Stimulated activated CD4-positive, alpha-beta T cell treated with anti-CD3 and anti-CD28 coated beads, Interleukin-12 subunit alpha, Interleukin-12 subunit beta, amount 100 ng/mL, for 48 hours (primary cell): ENCODE results near the gene PURA.

ENCODE experiments used
- DNase-seq, 3 donors: peaks; one replicate each; pipeline ENCODE4 v3.0.0-alpha.2; 2020; ENCODE audit warnings: low read depth in 2 of 3, low spot score in 1 of 3

The PURA gene

DNA sequence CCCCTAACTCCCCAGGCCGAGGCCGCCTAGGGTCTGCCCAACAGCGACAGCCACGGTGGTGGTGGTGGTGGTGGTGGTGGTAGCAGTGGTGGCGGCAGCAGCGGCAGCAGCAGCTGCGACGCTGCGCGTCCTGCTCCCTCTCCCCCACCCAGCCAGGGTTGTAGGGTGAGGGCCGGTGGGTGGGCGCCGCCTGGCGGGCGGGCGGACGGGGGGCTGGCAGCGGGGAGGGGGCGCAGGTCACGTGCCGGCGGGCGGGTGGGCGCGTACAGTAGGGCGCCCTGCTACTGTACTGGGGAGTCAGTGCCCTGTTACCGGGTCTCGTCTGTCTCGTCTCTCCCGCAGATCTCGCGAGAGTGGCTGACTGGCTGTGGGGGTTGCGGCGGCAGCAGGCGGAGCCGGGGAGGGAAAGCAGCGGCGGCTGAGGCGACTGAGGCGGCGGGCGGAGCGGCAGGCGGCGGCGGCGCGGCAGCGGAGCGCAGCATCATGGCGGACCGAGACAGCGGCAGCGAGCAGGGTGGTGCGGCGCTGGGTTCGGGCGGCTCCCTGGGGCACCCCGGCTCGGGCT is at the start of gene PURA:
Gene PURA (plus strand): TSS at position 411 of the 565 bp plus-strand sequence. CDS start 73 bp downstream, at position 484.
- peak; percentile 93 to 94 (median 94) for DNase-seq

DNA sequence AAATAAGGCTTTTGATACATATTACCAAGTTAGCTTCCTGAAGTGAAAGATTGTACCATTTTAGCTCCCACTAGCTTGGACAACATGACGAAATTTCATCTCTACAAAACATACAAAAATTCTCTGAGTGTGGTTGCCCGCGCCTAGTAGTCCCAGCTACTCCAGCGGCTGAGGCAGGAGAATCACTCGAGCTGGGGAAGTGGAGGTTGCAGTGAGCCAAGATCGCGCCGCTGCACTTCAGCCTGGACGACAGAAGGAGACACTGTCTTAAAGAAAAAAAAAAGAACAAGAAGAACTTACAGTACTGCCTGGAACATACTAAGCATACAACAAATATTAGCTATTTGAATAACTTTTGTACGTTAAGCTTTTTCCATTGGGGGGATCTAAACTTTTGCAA is 41.1 kb upstream of the PURA start:
- DNase-seq: no peak

DNA sequence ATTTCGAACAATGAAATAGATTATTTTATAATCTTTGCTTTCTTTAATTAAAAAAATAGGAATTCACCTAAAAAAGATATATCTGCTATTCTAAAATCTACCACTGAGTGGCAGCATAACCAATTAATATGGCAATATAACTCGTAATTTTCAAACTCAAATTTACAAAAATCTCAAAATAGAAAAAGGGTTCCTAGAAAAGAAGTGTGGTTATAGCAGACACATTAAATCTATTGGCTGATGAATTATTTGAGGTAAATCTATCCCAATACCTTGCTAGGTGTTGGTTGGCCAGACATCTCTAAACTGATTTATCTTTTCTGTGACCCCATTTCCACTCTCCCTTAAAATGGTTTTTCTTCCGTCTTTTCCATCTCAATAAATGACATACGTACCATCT is 40.6 kb upstream of the PURA start:
- DNase-seq: no peak

DNA sequence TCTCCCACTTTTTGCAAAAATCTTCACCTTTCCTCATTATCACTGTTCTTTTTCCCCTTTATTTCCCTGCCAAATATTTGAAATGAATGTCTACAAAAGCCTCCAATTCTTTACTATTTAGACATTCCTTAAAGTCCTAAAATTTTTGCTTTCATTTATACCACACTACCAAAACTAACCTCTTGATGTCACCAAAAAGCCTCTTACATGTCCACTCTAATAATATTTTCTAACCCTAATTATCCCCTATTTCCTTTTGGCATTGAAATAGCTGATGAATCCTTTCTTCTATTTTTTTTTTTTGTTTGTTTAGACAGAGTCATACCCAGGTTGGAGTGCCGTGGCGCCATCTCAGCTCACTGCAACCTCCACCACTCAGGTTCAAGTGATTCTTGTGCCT is 38.5 kb upstream of the PURA start:
- DNase-seq: no peak

DNA sequence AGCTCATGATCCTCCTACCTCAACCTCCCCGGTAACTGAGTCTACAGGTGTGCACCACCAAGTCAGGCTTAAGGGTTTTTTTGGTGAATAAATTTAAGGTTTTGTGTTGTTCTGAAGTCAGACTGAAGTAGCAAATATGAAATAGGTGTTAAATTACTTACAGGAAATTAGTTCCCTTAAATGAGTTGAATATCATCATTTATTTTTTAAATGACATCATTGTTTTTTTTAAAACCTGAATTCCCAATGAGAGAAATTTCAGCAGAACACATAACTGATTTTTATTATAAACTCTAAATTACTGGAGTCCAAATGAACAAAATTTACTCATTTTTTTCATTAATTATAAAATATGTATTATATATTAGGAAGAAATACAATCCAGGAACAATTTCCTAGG is 37.8 kb upstream of the PURA start:
- DNase-seq: no peak

DNA sequence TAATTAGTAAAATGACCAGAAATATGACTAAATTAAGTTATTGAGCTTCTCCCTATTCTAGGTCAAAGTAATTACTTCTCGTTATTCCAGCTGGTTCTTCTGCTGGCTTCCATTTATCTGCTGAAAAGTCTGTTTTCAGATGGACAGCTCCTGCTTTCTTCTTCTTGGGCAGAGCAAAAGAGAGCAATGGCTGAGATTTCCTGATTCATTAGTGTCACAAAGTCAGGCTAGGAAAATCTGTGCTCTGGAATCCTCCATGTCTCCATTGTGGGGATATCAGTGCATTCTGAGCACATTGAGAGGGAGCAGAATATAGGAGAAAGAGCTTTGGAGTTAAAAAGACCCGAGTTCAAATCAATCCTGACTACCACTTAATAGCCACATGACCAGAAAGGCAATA is 37.1 kb upstream of the PURA start:
- DNase-seq: no peak

DNA sequence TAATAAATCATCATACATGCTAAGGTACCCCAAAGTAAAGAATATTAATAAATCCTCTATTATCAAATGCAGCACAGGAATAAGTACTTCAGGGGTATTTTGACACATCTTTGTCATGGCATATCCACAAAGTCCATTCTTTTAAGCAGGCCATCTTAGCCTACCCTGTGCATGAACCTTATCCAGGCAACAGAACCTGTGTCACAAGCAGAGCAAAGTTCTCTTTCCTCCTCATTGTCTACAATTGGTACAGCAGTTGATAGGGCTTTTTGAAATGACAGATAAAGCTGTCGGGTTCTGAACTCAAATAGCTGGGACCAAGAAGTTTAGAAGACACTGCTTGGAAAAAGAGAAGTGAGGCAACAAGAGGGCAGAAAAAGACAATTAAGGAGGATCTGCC is 30.8 kb upstream of the PURA start:
- no peak for DNase-seq

DNA sequence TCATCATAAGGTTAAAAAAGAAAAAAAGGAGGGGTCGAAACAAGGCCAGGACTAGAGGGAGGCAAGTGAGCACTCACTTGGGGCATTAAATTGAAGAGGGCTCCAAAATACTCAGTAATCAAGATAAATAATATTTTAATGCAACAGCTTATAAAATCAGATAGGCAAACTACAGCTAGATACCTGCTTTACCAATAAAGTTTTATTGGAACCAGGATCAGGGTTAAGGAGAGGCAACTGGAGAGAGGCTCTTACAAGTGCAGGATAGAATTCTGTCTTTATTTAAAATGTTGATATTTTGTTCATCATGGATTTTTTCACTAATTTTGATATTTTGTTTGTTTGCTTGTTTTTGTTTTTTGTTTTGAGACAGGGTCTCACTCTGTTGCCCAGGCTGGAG is 30.3 kb upstream of the PURA start:
- no peak for DNase-seq

DNA sequence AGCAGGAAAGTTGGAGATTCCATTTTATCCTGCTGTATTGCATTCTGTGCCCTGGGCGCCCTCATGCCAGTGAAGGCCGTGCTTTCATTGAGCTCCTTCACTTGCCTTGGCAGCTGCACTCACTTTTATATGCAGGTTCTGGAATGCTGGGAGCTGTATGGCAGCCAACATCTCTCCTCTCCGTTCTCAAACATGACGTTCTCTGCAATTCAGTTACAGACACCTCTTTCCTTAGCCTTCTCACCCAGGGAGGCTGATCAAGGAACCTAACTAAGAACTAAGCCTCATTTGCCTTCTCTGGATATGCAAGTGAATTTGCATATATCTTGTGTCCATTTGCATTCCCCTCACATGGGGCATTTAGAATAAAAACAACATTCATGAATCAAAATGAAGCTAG is 29.4 kb upstream of the PURA start:
- DNase-seq: no peak

DNA sequence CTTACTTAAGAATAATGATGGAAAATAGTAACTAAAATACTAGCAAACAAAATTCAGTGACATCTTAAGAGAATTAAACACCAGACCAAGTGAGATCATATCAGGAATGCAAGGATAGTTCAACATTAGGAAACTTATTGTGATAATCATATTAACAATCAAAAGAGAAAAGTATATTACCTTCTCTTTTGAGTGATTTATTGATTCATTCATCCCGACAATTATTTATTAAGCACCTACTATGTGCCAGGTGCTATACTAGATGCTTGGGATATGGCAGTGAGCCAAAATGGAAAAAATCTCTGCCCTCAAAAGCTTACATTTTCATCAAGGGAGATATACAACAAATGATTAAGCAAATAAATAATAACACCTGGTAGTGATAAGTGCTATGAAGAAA is 23.7 kb upstream of the PURA start:
- no peak for DNase-seq

DNA sequence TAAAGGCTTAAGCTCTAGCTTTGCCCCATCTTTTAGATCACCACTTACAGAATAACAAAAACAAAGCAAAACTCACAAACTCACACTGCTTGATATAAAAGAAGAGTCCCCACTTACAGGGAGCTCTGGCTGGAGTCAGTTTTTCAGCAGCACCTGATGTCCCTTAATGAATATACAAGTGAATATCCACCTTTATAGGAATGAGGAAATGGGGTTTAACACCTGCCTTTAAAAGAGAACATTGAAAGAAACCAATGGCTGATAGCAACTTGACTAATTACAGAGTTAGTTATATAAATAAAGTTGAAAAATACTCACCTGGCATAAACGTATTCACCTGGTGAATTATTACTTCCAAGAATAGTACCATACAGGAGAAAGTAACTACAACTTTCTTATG is 20.7 kb upstream of the PURA start:
- DNase-seq: no peak

DNA sequence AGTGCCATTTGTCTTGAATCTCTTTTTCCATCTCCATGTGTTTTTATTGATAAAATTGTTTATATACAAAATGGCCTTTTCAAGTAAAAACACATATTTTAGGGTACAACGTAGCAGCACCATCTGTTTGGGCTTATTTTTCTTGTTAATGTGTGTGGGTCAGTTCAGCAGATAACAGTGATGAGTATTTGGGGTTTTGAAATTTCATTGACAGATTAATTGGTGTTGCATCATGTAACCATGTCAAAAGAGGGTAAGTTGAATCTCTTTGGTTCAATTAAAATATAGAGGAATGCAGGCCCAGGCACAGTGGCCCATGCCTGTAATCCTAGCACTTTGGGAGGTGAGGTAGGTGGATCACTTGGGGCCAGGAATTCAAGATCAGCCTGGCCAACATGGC is 20.0 kb upstream of the PURA start:
- no peak for DNase-seq

DNA sequence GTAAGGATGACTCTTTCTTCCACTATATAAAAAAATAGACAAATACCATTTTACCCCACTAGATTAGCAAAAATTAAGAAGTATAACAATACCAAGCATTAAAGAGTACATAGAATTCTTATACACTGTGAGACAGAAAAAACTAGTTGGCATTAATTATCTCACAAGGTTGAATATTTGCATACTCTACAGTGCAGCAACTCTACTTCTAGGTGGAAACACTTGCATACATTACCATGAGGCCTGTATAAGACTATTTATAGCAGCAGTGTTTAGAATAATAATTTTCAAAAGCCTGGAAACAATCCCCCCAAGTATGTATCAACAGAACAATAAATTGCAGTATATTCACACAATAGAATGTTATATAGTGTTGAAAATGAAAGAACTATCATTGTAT is 19.0 kb upstream of the PURA start:
- no peak for DNase-seq

DNA sequence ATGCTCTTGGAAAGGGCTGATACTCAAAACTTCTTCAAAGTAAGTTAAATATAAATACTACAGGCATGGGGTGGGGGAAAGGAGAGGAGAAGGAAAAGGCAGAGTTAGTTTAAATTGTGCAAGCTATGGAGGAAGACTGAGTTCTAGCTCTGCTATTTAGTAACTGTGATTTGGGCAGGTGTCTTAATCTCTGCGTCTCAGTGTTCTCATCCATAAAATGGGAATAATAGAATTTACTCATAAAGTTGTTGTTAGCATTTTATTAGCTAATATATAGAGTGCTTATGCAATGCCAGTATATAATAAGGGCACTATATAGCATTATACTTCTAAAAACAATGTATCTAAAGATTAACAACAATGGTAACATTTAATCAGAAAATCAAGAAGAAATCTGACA is 12.7 kb upstream of the PURA start:
- no peak for DNase-seq

DNA sequence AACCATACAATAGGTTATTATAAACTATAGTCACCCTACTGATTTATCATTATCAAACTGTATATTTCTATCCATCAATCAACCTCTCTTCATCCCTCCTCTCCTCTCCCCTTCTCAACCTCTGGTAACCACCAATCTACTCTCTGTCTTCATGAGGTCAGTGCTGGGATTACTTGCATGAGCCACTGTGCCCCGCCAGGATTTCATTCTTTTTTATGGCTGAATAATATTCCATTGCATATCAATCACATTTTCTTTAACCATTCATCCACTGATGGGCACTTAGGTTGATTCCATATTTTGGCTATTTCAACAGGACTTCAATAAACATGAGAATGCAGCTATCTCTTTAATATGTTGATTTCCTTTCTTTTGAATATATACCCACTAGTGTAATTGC is 10.8 kb upstream of the PURA start:
- DNase-seq: no peak

DNA sequence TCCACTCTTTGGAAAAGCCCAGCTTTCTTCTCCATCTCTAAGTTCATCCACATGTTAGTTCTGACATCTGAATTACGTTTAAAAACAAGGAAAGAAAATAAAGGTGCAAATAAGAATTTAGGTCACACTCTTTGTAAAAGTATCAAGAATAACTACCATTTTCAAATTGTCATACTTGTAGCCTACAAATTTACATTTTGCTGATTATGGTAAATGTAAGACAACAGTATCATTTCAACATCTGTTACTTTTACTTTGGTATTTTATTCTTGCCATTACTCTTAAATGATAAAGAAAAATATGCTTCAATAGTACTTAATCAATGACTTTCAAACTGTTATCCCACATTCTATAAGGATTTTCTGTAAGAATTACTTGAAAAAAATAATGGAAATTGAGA is 9.8 kb upstream of the PURA start:
- DNase-seq: no peak

DNA sequence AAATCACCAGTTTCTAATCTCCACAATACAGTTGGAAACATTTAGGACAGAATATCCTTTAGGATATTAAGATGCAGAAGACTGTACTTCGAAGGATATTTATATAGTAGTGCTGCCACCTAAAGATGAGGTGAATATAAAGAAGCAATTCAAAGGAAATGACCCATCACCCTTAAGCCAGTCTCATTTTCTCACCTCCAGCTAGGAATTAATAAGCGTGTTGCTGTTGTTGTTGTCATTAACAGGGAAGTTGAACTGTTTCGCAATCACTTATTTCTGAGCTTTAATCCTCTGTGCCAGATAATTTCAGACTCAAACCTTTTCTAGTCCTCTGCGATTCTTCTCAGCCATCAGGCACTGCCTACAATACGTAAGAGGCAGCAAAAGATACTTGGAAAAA is 7.8 kb upstream of the PURA start:
- no peak for DNase-seq

DNA sequence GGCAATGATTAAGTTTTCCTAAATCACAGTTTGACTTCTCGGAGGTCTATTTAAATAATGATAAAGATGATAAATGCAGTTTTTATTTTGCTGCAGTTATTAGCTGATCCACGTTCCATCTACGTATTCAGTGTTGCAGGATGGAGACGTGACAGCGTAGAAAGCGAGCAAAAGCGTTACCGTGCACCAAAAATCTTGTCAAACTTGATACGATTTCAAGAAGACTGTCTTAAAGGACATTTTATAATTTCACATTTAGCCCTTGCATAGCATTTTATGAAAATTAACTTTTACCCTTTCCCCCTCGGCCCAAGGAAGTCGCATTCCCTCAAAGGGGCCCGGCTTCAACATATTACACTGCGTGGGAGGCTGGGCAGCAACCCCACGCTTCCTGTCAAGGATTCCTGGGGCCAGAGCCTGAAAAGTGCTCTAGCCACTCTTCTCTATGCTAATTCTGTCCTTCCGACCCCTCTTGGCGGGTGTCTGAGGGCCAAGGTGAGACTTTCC is 7.1 kb upstream of the PURA start:
- DNase-seq: no peak

DNA sequence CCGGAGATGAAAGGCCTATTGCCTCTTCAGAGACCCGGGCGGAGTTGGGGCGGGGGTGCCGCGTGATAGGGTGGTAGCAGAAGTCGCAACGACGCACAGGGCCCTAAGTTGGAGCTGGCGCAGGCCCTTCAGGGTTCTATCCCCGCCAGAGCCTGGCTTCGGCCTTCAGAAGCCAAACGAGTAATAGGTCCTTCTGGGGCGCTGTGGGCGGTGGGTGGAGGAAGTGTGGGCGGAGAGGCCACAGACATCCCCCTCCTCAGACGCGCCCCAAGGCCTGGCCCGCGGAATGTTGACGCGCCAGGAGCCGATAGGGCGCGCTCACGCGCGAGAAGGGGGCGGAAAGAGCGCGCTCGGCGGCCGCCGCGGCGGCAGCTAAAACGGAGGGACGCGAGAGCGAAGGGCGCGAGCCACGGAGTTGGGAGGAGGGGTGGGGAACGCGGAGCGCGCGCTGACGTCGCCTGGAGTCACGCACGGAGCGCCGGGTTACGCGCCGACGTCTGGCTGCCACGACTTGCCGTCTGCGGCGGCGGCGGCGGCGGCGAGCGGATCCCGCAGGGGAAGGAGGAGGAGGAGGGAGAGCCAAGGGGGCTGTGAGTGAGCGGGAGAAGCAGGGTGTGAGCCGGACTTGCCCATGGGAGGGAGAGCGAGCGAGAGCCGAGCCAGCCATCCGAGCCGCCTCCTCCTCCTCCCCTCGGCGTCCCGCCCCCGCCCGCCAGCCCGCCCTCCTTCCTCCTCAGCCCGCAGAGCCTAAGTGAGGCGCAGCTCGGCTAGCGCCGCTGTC is 6.4 kb upstream of the PURA start:
- peak; percentile 79 to 90 (median 89) for DNase-seq

DNA sequence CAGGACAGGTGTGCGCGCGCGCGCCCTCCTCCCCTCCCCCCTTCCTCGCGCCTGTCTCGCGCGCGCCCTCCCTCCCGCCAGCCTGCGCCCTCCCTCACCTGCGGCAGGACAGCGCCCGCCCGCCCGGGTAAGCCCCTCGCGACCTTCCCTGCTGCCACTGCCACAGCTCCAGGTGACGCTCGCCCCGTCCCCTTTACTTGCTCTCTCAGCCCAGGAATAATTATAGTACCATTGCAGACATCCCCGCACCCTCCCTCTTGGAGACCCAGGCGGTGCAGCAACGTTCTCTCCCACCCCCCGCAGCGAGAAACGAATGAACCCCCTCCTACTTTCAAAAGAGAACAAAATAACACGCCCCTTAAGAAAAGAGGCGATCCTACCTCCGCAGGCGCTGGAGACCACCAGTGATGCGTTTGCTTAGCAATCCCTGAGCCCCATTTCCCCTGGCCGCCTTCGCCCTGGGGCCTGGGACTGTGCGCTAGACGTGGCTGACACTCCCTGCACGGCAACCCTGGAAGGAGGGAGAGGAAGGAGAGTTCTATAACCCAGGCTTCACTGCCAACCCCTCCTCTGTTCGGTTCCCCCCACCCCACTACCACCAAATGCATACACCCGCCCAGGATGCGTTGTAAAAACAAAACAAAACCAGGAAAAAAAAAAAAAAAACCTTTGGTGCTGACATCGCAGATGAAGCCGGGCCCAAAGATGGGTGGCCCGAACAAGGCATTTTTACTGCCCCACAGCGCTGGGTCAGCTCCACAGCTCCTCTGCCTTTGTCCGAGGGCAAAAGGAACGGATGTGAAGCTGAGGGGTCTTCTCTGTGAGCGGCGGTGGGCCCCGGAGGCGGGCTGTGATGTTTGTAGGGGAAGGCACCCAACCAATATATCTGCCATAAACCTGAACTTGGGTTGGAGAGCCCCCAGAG is 5.6 kb upstream of the PURA start:
- no peak for DNase-seq

DNA sequence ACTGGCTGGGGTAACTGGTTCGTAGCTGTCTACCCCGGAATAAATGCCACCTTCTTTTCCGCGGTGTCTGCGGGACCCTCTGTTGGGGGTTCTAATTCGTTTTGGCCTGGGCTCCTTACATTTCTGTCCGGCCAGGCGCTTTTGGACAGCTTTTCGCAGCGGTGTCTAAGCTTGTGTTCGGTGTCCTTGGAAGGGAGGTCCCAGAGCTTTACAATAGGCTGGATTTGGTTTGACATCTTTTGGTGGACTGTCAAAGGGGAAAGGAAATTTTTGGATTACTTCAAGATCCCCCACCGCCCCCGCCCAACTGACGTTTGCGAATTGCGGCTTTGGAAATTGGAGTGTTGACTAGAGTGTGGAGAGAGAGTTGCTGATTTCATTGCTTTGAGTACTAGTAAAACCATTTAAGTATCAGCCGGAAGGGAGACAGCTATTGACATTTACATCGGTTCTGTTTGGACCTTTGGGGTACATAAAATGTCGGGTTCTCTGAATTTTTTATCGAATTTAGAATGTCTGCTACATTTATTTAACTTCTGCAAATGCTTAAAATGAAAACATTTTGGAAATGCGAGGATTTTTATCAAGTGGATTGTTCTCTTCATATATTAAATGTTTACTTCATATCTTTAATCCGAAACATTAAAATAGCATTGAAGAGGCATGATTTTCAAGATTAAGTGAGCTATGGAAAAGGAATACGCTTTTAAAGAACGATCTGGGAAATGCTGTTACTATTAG is 4.7 kb upstream of the PURA start:
- no peak for DNase-seq
